Caki2 (cell line): ENCODE data around the gene HPCAL4. TPM values are rescaled to one million over a fixed set of nuclear protein-coding genes. Genes with fewer than 3 reads are reported as not detected.
A peak's percentile ranks its signal among the peaks of the same experiment; 100 is the strongest.

ENCODE experiments used
- DNase-seq: peaks from one replicate; pipeline ENCODE4 v3.0.0-alpha.2; 2015; ENCODE audit warnings: low read depth
- in situ Hi-C: cut with HindIII; loops from 2 replicates; pipeline ENCODE4 v1.10.0; 2016; ENCODE audit warnings: low sequenced_read_pairs, low pct_unique_long_range_greater_than_20kb, mixed read lengths
- total RNA-seq: library from RNA; depleted of rRNA; stranded (reverse); fragments of >200 nt; shearing (Covaris generic); gene quantifications from 2 replicates; pipeline ENCODE4 v1.2.3, GENCODE V29; 2014; ENCODE audit warnings: low replicate concordance; rRNA removed

Gene HPCAL4
- total RNA-seq, 1 experiment from 2014 or later = 0.03 TPM

- DNase-seq = no peak
- in situ Hi-C loops = no loop called here
Measured at GRCh38 chr1:39640861-39641260, 50.4 kb downstream of the HPCAL4 start.

GRCh38 chr1:39639305-39640130 lies 51.7 kb downstream of the HPCAL4 start, which contains the start of gene HEYL:
Gene HEYL (minus strand): TSS chr1:39639643. CDS start chr1:39639625, 18 bp downstream.
- in situ Hi-C loops = no loop called here
- DNase-seq = peak; percentile 82

GRCh38 chr1:39638965-39639304 lies 52.3 kb downstream of the HPCAL4 start:
- no peak for DNase-seq
- in situ Hi-C loops = no loop called here

GRCh38 chr1:39637361-39637760 lies 53.9 kb downstream of the HPCAL4 start:
- in situ Hi-C loops = no loop called here
- DNase-seq = no peak

GRCh38 chr1:39635871-39636210 lies 55.4 kb downstream of the HPCAL4 start:
- no peak for DNase-seq
- in situ Hi-C loops = no loop called here

- DNase-seq = no peak
- in situ Hi-C loops = no loop called here
Measured at GRCh38 chr1:39635205-39635870, 55.9 kb downstream of the HPCAL4 start.

GRCh38 chr1:39633422-39633821 lies 57.8 kb downstream of the HPCAL4 start:
- in situ Hi-C loops = no loop called here
- no peak for DNase-seq

GRCh38 chr1:39632682-39633417 lies 58.4 kb downstream of the HPCAL4 start:
- in situ Hi-C loops = no loop called here
- no peak for DNase-seq

GRCh38 chr1:39632323-39632681 lies 58.9 kb downstream of the HPCAL4 start:
- in situ Hi-C loops = no loop called here
- DNase-seq = no peak

- in situ Hi-C loops = no loop called here
- no peak for DNase-seq
Measured at GRCh38 chr1:39631361-39632322, 59.6 kb downstream of the HPCAL4 start.

GRCh38 chr1:39628807-39629350 lies 62.4 kb downstream of the HPCAL4 start:
- in situ Hi-C loops = no loop called here
- no peak for DNase-seq

Other genes with a start within 250 kb of the HPCAL4 start
- gene BMP8A, start 199.8 kb downstream of the HPCAL4 start, total RNA-seq = not detected in 2 replicates
- gene PABPC4, start 114.6 kb downstream of the HPCAL4 start, total RNA-seq = 65.1 and 86.2 TPM in 2 replicates
- gene HEYL, start 51.8 kb downstream of the HPCAL4 start, total RNA-seq = 0.12 and 0.98 TPM in 2 replicates
- not detected in 2 replicates for gene NT5C1A, start 19.3 kb downstream of the HPCAL4 start, total RNA-seq
- gene PPIE, start 47.4 kb upstream of the HPCAL4 start, total RNA-seq = 50.3 and 55.9 TPM in 2 replicates
- gene OXCT2, start 79.9 kb upstream of the HPCAL4 start, total RNA-seq = 1.1 and 4.3 TPM in 2 replicates
- gene BMP8B, start 97.4 kb upstream of the HPCAL4 start, total RNA-seq = 1.7 and 5.7 TPM in 2 replicates
- gene TRIT1, start 192.1 kb upstream of the HPCAL4 start, total RNA-seq = 16.3 and 21.7 TPM in 2 replicates
- gene MYCL, start 210.5 kb upstream of the HPCAL4 start, total RNA-seq = 0.81 and 1.0 TPM in 2 replicates